Hepatocyte (in vitro differentiated cells): ENCODE measurements around the gene RABGAP1L. TPM values are rescaled to one million over a fixed set of nuclear protein-coding genes. Genes with fewer than 3 reads are reported as not detected.

Experiments used
- DNase-seq: peaks from one replicate; pipeline ENCODE4 v3.0.0-alpha.2; 2016; ENCODE audit warnings: low spot score
- H2AFZ ChIP-seq: fragments of 200-600 bp; sonication (generic); 2 replicates; pipeline ENCODE4 v1.6.0; 2016; ENCODE audit warnings: antibody characterized with exemption, mild to moderate bottlenecking
- H3K27ac ChIP-seq: fragments of 200-600 bp; sonication (generic); 2 replicates; pipeline ENCODE4 v1.5.1; 2016; ENCODE audit warnings: mild to moderate bottlenecking
- H3K27me3 ChIP-seq: fragments of 200-600 bp; sonication (generic); 2 replicates; pipeline ENCODE4 v1.6.1; 2016
- H3K36me3 ChIP-seq: fragments of 200-600 bp; sonication (generic); replicated peaks from 2 replicates; pipeline ENCODE4 v1.5.1; 2016; ENCODE audit warnings: low read depth; ENCODE audit not compliant: insufficient read depth
- H3K4me1 ChIP-seq: fragments of 200-600 bp; sonication (generic); 2 replicates; pipeline ENCODE4 v1.5.1; 2016; ENCODE audit warnings: mild to moderate bottlenecking, moderate library complexity; ENCODE audit not compliant: insufficient read depth
- H3K4me2 ChIP-seq: fragments of 200-600 bp; sonication (generic); 2 replicates; pipeline ENCODE4 v1.6.0; 2016
- H3K4me3 ChIP-seq: fragments of 200-600 bp; sonication (generic); 2 replicates; pipeline ENCODE4 v1.5.1; 2016; ENCODE audit warnings: mild to moderate bottlenecking
- H3K79me2 ChIP-seq: fragments of 200-600 bp; sonication (generic); 2 replicates; pipeline ENCODE4 v1.6.0; 2017; ENCODE audit warnings: mild to moderate bottlenecking
- H3K9me2 ChIP-seq: fragments of 200-600 bp; sonication (generic); replicated peaks from 2 replicates; pipeline ENCODE4 v1.6.0; 2017; ENCODE audit warnings: mild to moderate bottlenecking; ENCODE audit not compliant: insufficient read depth
- H3K9me3 ChIP-seq: fragments of 200-600 bp; sonication (generic); 2 replicates; pipeline ENCODE4 v1.5.1; 2016; ENCODE audit warnings: low read depth, mild to moderate bottlenecking
- H4K20me1 ChIP-seq: fragments of 200-600 bp; sonication (generic); 2 replicates; pipeline ENCODE4 v1.6.0; 2016; ENCODE audit warnings: mild to moderate bottlenecking; ENCODE audit not compliant: insufficient read depth, poor library complexity, severe bottlenecking
- CTCF ChIP-seq: fragments of 200-600 bp; sonication (generic); IDR thresholded peaks from 2 replicates; pipeline ENCODE4 v1.5.1; 2016; ENCODE audit warnings: antibody characterized with exemption, mild to moderate bottlenecking; ENCODE audit not compliant: poor library complexity
- EZH2 ChIP-seq: fragments of 200-600 bp; sonication (generic); IDR thresholded peaks from 2 replicates; pipeline ENCODE4 v1.6.1; 2016; ENCODE audit warnings: antibody characterized with exemption, mild to moderate bottlenecking, borderline replicate concordance
- EZH2phosphoT487 ChIP-seq: fragments of 200-600 bp; sonication (generic); IDR thresholded peaks from one replicate; pipeline ENCODE4 v1.6.1; 2018; ENCODE audit warnings: antibody characterized with exemption, mild to moderate bottlenecking, low read depth, moderate library complexity; ENCODE audit not compliant: unreplicated experiment, severe bottlenecking
- WGBS: methylation state at CpG from one replicate; pipeline ENCODE4 v1.1.6; 2016; ENCODE audit warnings: low lambda C conversion rate; ENCODE audit errors: missing lambda C conversion rate; 5-methylcytosine and 5-hydroxymethylcytosine counted together
- polyA plus RNA-seq: library from polyadenylated mRNA; unstranded; fragments of >200 nt; fragmentation: Nextera tagmentation; extraction: Ambion mirVana; gene quantifications from 2 replicates; pipeline ENCODE4 v1.2.1, GENCODE V29; 2016
- total RNA-seq: library from RNA; depleted of rRNA; stranded (reverse); fragments of >200 nt; gene quantifications from 2 replicates; pipeline ENCODE4 v1.2.3, GENCODE V29; 2014

The RABGAP1L gene
- total and polyA plus RNA-seq, 2 experiments from 2014 or later = 15.0 to 41.8 TPM

GRCh38 chr1:174209347-174210187 is 50.2 kb downstream of the RABGAP1L start:
- no peaks in the 10 kb centered on the region for H3K4me1 ChIP-seq
- no peak overlapping the region for H3K4me2 ChIP-seq
- no peak overlapping the region for H3K4me3 ChIP-seq
- no peak overlapping the region for H2AFZ ChIP-seq
- no peaks in the 10 kb centered on the region for H3K36me3 ChIP-seq
- H3K9me3 ChIP-seq = no peaks in the 10 kb centered on the region
- TF ChIP-seq EZH2 (no peak), EZH2phosphoT487 (no peak), CTCF (no peak)
- peaks cover 51% of the 10 kb centered on the region for H3K79me2 ChIP-seq
- no peaks in the 10 kb centered on the region for H3K27me3 ChIP-seq
- 94% methylated on average over 5 of the region's 5 CpGs for WGBS
- no peaks in the 10 kb centered on the region for H4K20me1 ChIP-seq
- DNase-seq = no peak
- no peak overlapping the region for H3K27ac ChIP-seq
- H3K9me2 ChIP-seq = no peaks in the 10 kb centered on the region

- no peak for DNase-seq
- Histone ChIP-seq H3K9me2 (no peaks in the 10 kb centered on the region), H3K4me1 (no peaks in the 10 kb centered on the region), H3K36me3 (no peaks in the 10 kb centered on the region), H3K9me3 (no peaks in the 10 kb centered on the region), H3K4me2 (no peak overlapping the region), H3K27me3 (no peaks in the 10 kb centered on the region), H3K79me2 (peaks cover 36% of the 10 kb centered on the region), H4K20me1 (no peaks in the 10 kb centered on the region), H2AFZ (no peak overlapping the region), H3K4me3 (no peak overlapping the region), H3K27ac (no peak overlapping the region)
- TF ChIP-seq CTCF (no peak), EZH2phosphoT487 (no peak)
Measured at GRCh38 chr1:174211486-174211885, 52.2 kb downstream of the RABGAP1L start.

- no peak for DNase-seq
- Histone ChIP-seq H3K4me2 (no peak overlapping the region), H3K27me3 (no peaks in the 10 kb centered on the region), H3K36me3 (no peaks in the 10 kb centered on the region), H3K4me3 (no peak overlapping the region), H2AFZ (no peak overlapping the region), H3K27ac (no peak overlapping the region), H4K20me1 (no peaks in the 10 kb centered on the region), H3K9me3 (no peaks in the 10 kb centered on the region), H3K79me2 (peaks cover 9% of the 10 kb centered on the region), H3K9me2 (no peaks in the 10 kb centered on the region), H3K4me1 (no peaks in the 10 kb centered on the region)
- WGBS = 95% methylated on average over 2 of the region's 2 CpGs
- TF ChIP-seq EZH2 = no peak
- no peak for TF ChIP-seq EZH2phosphoT487
Measured at GRCh38 chr1:174215766-174216165, 56.4 kb downstream of the RABGAP1L start.

GRCh38 chr1:174217248-174217647 is 57.9 kb downstream of the RABGAP1L start:
- no peak overlapping the region for H3K27ac ChIP-seq

More at GRCh38 chr1:174217248-174217647, 57.9 kb downstream of the RABGAP1L start:
- TF ChIP-seq CTCF (no peak), EZH2phosphoT487 (no peak), EZH2 (no peak)
- Histone ChIP-seq H3K4me1 (no peaks in the 10 kb centered on the region), H3K9me2 (no peaks in the 10 kb centered on the region), H3K79me2 (no peaks in the 10 kb centered on the region), H3K36me3 (no peaks in the 10 kb centered on the region), H3K4me3 (no peak overlapping the region), H3K27me3 (no peaks in the 10 kb centered on the region), H3K9me3 (no peaks in the 10 kb centered on the region), H3K4me2 (no peak overlapping the region), H4K20me1 (no peaks in the 10 kb centered on the region), H2AFZ (no peak overlapping the region)
- WGBS = 58% methylated on average over 3 of the region's 3 CpGs
- DNase-seq = no peak
